BJ (cell line): Measurements from ENCODE around the gene SLC8B1. TPM values are rescaled to one million over a fixed set of nuclear protein-coding genes. Genes with fewer than 3 reads are reported as not detected.

ENCODE experiments used
- CTCF ChIA-PET: fragments of 350-600 bp; formaldehyde crosslinking; extraction: SDS; loops from one replicate; lab custom pipeline; 2021; ENCODE audit warnings: antibody characterized with exemption, inconsistent platforms; lab: Yijun Ruan, JAX
- POLR2A ChIA-PET: fragments of 300-600 bp; sonication (Branson Sonifier 250); formaldehyde crosslinking; extraction: SDS; loops from one replicate; lab custom pipeline; 2021; ENCODE audit warnings: antibody characterized with exemption; lab: Charles Lee
- DNase-seq: peaks from one replicate; pipeline ENCODE4 v3.0.0-alpha.2; 2011; ENCODE audit warnings: low read depth
- H3K27me3 ChIP-seq: 2 replicates; pipeline ENCODE4 v1.6.0; 2011; ENCODE audit warnings: low read length; ENCODE audit not compliant: control insufficient read depth, insufficient read depth
- H3K36me3 ChIP-seq: 2 replicates; pipeline ENCODE4 v1.5.1; 2011; ENCODE audit warnings: low read length; ENCODE audit not compliant: control insufficient read depth, insufficient read depth
- H3K4me3 ChIP-seq: 2 replicates; pipeline ENCODE4 v1.5.1; 2011; ENCODE audit warnings: low read depth, mild to moderate bottlenecking, control low read depth, low read length
- polyA plus RNA-seq: library from polyadenylated mRNA; depleted of rRNA; stranded (reverse); fragments of >200 nt; gene quantifications from 2 replicates; pipeline ENCODE4 v1.2.3, GENCODE V29; 2011
- TF ChIP-seq, protein P1 (sequence below): IDR thresholded peaks from 2 replicates; pipeline ENCODE4 v1.5.1; 2011; ENCODE audit warnings: low read depth, mild to moderate bottlenecking, control low read depth, inconsistent platforms, low read length, moderate library complexity; ENCODE audit not compliant: insufficient read depth

Gene SLC8B1
- polyA plus RNA-seq, 1 experiment: 27.3 TPM

DNA sequence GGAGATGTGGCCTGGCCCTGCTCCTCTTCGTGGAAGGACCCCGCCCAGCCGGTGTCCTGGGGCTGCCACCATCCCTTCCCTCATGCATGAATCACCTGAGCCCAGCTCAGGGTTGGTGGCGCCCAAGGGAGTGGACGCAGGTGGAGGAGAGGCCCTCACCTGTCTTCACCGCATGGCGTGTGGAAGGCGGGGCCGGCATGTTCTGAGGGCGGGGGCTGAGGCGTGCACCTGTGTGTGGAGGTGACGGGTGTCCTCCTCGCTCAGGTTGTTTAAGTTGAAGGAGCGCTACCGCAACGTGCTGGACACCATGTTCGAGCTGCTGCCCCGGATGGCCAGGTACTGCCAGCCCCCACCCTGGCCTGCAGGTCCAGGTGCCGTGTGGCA is 47.0 kb downstream of the SLC8B1 start:
- no peaks in the 10 kb centered on the region for H3K27me3 ChIP-seq
- TF ChIP-seq, protein P1, sequence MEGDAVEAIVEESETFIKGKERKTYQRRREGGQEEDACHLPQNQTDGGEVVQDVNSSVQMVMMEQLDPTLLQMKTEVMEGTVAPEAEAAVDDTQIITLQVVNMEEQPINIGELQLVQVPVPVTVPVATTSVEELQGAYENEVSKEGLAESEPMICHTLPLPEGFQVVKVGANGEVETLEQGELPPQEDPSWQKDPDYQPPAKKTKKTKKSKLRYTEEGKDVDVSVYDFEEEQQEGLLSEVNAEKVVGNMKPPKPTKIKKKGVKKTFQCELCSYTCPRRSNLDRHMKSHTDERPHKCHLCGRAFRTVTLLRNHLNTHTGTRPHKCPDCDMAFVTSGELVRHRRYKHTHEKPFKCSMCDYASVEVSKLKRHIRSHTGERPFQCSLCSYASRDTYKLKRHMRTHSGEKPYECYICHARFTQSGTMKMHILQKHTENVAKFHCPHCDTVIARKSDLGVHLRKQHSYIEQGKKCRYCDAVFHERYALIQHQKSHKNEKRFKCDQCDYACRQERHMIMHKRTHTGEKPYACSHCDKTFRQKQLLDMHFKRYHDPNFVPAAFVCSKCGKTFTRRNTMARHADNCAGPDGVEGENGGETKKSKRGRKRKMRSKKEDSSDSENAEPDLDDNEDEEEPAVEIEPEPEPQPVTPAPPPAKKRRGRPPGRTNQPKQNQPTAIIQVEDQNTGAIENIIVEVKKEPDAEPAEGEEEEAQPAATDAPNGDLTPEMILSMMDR: no peak
- POLR2A ChIA-PET: no interaction called here
- CTCF ChIA-PET: no interaction called here
- H3K36me3 ChIP-seq: peaks cover 21% of the 10 kb centered on the region
- DNase-seq: no peak
- no peak overlapping the region for H3K4me3 ChIP-seq

DNA sequence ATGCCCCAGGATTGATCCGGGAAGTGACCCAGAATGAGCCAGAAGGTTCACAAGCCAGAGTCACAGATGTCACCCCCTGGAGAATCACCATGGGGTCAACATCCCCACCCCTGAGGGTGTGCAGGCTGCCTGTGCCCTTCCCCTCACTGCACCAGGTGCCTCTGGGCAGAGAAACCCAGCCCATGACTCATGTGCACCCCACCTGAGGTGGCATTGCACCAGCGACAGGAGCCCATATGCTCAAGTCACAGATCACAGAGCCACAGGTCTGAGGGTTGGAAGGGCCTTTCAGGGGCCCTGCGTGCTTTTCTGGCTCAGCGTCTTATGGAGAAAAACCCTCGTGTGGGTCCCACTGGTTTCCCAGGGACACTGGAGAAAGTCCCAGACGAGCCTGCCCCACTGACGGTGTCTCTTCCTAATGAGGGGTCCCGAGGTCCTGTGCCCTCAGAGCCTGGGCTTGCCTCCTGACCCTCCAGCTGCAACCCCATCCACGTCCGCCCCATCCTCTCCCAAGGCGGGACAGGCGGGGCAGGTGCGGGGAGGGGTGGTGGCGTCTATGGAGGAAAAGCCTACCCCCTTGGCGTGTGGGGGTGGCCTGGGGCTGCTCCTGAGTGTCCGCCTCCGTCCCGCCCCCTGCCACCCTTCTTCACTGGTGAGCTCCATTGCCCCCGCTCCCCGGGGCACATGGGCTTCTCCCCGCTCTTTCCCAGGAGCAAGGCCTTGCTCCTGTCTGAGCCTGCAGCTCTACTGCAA is 47.6 kb downstream of the SLC8B1 start:
- Histone ChIP-seq H3K36me3 (peaks cover 21% of the 10 kb centered on the region), H3K27me3 (no peaks in the 10 kb centered on the region), H3K4me3 (no peak overlapping the region)
- no peak for DNase-seq
- ChIA-PET CTCF (no interaction called here), POLR2A (no interaction called here)
- TF ChIP-seq, protein P1: no peak

DNA sequence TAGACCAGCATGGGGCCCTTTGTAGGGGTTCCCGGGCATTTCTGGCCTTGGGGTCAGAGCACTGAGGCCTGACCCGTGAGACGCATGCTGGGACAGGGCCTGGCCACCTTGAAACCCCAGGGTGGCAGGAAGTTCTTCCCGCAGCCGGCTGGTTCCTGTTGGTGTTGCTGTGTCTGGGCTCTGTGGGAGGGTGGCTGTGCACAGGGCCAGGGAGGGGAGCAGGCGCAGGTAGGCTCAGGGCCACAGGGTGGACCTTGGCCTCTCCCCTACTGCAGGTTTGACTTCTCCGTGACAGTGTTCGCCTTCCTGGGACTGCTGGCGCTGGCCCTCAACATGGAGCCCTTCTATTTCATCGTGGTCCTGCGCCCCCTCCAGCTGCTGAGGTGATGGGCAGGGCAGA is 48.2 kb downstream of the SLC8B1 start:
- DNase-seq: no peak
- peaks cover 21% of the 10 kb centered on the region for H3K36me3 ChIP-seq
- no peaks in the 10 kb centered on the region for H3K27me3 ChIP-seq
- TF ChIP-seq, protein P1: no peak
- ChIA-PET CTCF (no interaction called here), POLR2A (no interaction called here)
- H3K4me3 ChIP-seq: no peak overlapping the region

DNA sequence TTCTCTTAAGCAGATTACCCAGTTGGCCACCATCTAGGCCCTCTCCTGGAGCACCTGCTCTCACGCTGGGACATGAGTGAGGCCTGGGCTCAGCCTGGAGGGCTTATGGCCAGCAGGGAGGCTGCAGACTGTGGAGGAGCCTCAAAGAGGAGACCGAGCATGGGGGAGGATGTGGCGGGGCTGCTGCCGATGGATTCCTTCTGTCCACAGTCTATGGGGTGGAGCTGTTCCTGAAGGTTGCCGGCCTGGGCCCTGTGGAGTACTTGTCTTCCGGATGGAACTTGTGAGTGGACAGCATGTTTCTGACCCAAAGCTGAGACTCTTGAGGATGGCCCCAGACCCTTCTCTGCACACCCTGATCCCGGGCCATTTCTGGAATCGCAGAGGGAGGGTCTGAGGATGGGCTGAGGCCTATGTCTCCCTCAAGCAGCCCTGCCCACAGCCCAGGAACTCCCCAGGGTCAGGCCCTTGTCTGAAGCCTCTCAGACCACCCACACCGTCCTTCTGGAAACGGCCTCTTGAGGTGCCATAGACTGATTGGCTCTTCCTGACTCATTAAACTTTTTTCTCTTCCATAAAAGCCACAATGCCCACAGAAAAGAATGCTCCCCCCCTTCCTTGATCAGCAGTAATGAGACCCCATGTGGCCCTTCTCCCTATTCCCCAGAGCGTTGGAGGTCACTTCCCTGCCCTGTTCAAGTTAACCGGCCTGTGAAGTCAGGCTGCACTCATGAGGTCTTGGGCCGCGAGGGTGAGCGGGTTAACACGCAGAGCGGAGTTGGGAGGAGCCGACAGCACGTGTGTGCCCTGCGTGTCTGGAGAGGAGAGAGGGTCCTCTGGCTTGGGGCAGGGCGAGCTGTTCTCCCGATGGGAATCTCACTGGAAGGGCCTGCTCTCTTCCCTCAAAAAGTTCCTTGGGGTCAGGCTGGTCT is 49.0 kb downstream of the SLC8B1 start:
- H3K27me3 ChIP-seq: no peaks in the 10 kb centered on the region
- ChIA-PET CTCF (no interaction called here), POLR2A (no interaction called here)
- no peak overlapping the region for H3K4me3 ChIP-seq
- H3K36me3 ChIP-seq: peaks cover 18% of the 10 kb centered on the region
- TF ChIP-seq, protein P1: no peak
- DNase-seq: no peak

DNA sequence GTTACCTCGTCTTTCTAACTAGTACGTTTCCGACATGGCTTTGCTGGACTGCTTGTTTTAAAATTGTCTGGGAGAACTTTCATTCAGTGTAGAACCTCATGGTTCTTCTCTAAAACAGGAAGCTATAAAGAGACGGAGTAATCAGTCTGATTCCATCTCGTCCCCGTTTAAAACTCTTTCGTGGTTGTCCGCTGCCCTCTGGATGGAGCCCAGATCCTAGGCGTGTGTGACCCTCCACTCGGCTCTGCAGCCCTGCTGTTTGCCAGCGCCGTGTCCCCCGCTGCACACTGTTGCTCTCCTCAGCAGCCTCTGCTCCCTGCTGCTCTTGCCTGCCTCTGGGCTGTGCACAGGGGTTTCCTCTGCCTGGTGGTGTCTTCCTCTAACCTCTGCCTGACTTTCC is 50.2 kb downstream of the SLC8B1 start:
- Histone ChIP-seq H3K36me3 (peaks cover 14% of the 10 kb centered on the region), H3K4me3 (no peak overlapping the region), H3K27me3 (no peaks in the 10 kb centered on the region)
- TF ChIP-seq, protein P1: no peak
- CTCF ChIA-PET: no interaction called here
- no peak for DNase-seq
- POLR2A ChIA-PET: no interaction called here
